Transverse colon (tissue), 4 donors: ENCODE data around the gene SMYD3. TPM values are rescaled to one million over a fixed set of nuclear protein-coding genes. Genes with fewer than 3 reads are reported as not detected.

Source experiments
- DNase-seq: peaks from one replicate; pipeline ENCODE4 v3.0.0-alpha.2; 2019
- H3K27ac ChIP-seq, 4 donors: fragments of 200-600 bp; sonication (generic); 2 replicates each; pipeline ENCODE4 v1.5.1; 2016 to 2018; ENCODE audit warnings: inconsistent platforms in 4 of 4
- H3K27me3 ChIP-seq: fragments of 200-600 bp; sonication (generic); 2 replicates; pipeline ENCODE4 v1.5.1; 2017; ENCODE audit warnings: inconsistent platforms
- H3K36me3 ChIP-seq, 4 donors: fragments of 200-600 bp; sonication (generic); 2 replicates each; pipeline ENCODE4 v1.5.1; 2017 to 2019; ENCODE audit warnings: inconsistent platforms in 4 of 4
- H3K4me1 ChIP-seq, 4 donors: fragments of 200-600 bp; sonication (generic); 2 replicates each; pipeline ENCODE4 v1.5.1; 2017 to 2020; ENCODE audit warnings: inconsistent platforms in 4 of 4
- H3K4me3 ChIP-seq, 4 donors: fragments of 200-600 bp; sonication (generic); 1 replicate in 1 of 4; 2 replicates in 3 of 4; pipeline versions ENCODE4 v1.5.1 to v1.6.1; 2017 to 2019; ENCODE audit warnings: inconsistent platforms in 4 of 4
- H3K9me3 ChIP-seq, 2 donors: fragments of 200-600 bp; sonication (generic); 2 replicates each; pipeline ENCODE4 v1.5.1; 2017 to 2019; ENCODE audit warnings: inconsistent platforms in 2 of 2
- EP300 ChIP-seq: sonication (generic); formaldehyde crosslinking; IDR thresholded peaks from one replicate; pipeline ENCODE4 v1.6.1; 2017; ENCODE audit warnings: antibody characterized with exemption, low read depth
- POLR2A ChIP-seq: fragments of 450-650 bp; IDR thresholded peaks from one replicate; pipeline ENCODE4 v1.6.1; 2016; ENCODE audit warnings: antibody characterized with exemption, mild to moderate bottlenecking, moderate library complexity
- POLR2AphosphoS5 ChIP-seq, 3 donors: sonication (generic); formaldehyde crosslinking; IDR thresholded peaks; one replicate each; pipeline ENCODE4 v1.6.1; 2016; ENCODE audit warnings: antibody characterized with exemption in 3 of 3
- WGBS, 2 donors: methylation state at CpG; one replicate each; pipeline ENCODE4 v1.1.5; 2018; ENCODE audit warnings: low coverage in 1 of 2; 5-methylcytosine and 5-hydroxymethylcytosine counted together
- in situ Hi-C, 4 donors: fragments of 200-750 bp; cut with MboI; loops; one replicate each; pipeline versions ENCODE4 v1.15.0 to v1.15.1; 2017; ENCODE audit warnings: low sequenced_read_pairs in 3 of 4, low pct_ligation_motif_present in 1 of 4, low pct_unique_long_range_greater_than_20kb in 1 of 4
- intact Hi-C: fragments of 100-400 bp; cut with DNase I; formaldehyde crosslinking; loops from one replicate; pipeline ENCODE4 v1.15.1; 2023; ENCODE audit warnings: low total_unique reads
- total RNA-seq, 4 donors: library from RNA; depleted of rRNA; stranded (reverse); fragments of >200 nt; gene quantifications; one replicate each; pipeline ENCODE4 v1.1.0, GENCODE V29; 2016
- TF ChIP-seq, protein P1 (sequence below), 5 experiments: fragments of 200-600 bp in 3 of 5; fragments of 450-650 bp in 2 of 5; sonication (generic) in 3 of 5; IDR thresholded peaks; 1 replicate in 2 of 5; 2 replicates in 3 of 5; pipeline ENCODE4 v1.5.1; 2016 to 2017; ENCODE audit warnings: antibody characterized with exemption in 5 of 5, inconsistent platforms in 3 of 5, mild to moderate bottlenecking in 2 of 5, moderate library complexity in 1 of 5

SMYD3 gene
- total RNA-seq, 4 donors from 2014 or later = 10.5 to 31.3 (median 25.8) TPM

DNA sequence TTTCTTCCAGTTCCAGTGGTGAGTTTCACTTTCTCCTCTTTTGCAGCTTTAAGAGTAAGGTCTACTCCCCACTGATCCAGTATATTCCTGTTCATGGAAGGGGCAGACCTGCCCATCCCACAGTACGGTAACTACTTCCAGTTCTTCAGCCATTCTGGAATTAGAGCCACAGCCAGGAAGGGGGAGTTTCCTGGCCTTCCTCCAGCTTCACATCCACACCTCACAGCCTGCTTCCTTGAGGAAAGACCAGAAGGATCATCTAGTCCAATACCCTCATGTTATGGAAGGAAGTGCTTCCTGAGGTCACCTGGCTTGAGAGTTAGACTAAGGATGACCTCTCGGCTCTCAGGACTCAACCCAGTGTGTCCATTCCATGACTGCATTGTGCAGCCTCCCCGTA lies 754.5 kb downstream of the SMYD3 start:
- no peak for DNase-seq
- Histone ChIP-seq H3K4me3 (no peak overlapping the region), H3K4me1 (no peaks in the 10 kb centered on the region), H3K36me3 (no peaks in the 10 kb centered on the region), H3K9me3 (peaks cover 5 to 7% of the 10 kb centered on the region in 2 donors), H3K27me3 (no peaks in the 10 kb centered on the region), H3K27ac (no peak overlapping the region)
- intact Hi-C loops (no loop called here), in situ Hi-C loops (no loop called here)
- TF ChIP-seq, protein P1, sequence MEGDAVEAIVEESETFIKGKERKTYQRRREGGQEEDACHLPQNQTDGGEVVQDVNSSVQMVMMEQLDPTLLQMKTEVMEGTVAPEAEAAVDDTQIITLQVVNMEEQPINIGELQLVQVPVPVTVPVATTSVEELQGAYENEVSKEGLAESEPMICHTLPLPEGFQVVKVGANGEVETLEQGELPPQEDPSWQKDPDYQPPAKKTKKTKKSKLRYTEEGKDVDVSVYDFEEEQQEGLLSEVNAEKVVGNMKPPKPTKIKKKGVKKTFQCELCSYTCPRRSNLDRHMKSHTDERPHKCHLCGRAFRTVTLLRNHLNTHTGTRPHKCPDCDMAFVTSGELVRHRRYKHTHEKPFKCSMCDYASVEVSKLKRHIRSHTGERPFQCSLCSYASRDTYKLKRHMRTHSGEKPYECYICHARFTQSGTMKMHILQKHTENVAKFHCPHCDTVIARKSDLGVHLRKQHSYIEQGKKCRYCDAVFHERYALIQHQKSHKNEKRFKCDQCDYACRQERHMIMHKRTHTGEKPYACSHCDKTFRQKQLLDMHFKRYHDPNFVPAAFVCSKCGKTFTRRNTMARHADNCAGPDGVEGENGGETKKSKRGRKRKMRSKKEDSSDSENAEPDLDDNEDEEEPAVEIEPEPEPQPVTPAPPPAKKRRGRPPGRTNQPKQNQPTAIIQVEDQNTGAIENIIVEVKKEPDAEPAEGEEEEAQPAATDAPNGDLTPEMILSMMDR (IDR thresholded peaks at IDR 0.05) = no peak
- no peak for TF ChIP-seq POLR2AphosphoS5 (IDR thresholded peaks at IDR 0.05)
- WGBS, 2 donors = 80% methylated on average over 3 of the region's 3 CpGs; no CpG with 5 or more reads in 1 of the 2 donors

DNA sequence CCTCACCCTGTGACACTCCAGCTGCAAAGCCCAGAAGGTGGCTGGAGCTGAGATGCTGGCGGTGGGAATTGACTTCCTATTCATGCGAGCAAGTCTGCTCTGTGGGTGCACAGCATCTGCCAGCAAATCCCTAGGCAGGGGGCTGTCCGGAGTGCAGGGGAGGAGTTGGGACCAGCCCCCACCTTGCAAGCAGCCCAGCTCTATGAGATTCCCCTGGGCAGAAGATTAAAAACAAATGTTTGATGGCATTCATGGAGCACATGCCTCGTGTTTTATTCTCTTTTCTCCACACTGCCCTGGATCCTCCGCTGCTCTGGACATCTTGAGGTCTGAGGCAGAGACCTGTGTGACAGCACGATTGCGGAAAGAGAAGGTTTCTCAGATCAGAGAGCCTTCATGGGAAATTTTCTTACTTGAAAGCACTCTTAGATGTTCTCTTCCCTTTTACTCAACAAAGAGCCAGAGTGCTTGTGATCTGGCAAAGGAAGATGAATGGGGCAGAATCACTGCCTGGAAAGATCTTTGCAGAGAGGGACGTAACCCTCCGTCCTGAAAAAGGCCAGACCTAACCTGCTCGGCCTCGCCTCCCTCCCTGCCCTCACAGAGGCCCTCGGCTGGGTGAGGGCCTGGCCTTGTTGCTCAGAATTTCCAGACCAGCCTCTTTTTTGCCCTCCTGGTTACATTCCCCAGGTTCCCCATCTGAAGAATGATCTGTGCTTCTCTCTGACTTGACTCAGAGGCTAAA lies 755.2 kb downstream of the SMYD3 start:
- no peaks in the 10 kb centered on the region for H3K4me1 ChIP-seq
- 88 to 90% methylated on average over 5 to 12 of the region's 12 CpGs for WGBS, 2 donors
- in situ Hi-C loops (no loop called here), intact Hi-C loops (no loop called here)
- no peak overlapping the region for H3K4me3 ChIP-seq
- H3K36me3 ChIP-seq = no peaks in the 10 kb centered on the region
- peaks cover 5 to 7% of the 10 kb centered on the region in 2 donors for H3K9me3 ChIP-seq
- H3K27me3 ChIP-seq = no peaks in the 10 kb centered on the region
- TF ChIP-seq EP300 = no peak
- TF ChIP-seq POLR2AphosphoS5 (IDR thresholded peaks at IDR 0.05) = no peak
- TF ChIP-seq POLR2A = no peak
- TF ChIP-seq, protein P1 (IDR thresholded peaks at IDR 0.05) = no peak
- no peak overlapping the region for H3K27ac ChIP-seq
- no peak for DNase-seq

DNA sequence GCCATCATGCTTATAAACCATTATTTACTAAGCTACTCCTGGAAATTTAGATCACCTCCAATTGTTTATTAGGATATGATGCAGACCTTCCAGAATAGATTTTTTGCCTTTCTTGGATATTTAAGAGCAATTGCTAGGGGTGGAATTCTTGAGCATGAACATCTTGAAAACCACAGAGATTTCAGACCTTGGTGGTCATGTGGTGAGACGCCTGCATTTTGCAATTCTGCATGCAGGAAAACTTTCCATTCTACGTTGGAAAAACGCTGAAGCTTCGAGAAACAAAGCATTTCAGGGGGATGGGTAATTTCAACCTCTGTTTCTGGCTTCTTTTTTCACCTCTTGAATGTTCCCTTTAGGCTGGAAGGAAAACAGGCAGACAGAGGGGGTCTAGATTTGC lies 756.0 kb downstream of the SMYD3 start:
- H3K4me3 ChIP-seq = no peak overlapping the region
- H3K27ac ChIP-seq = no peak overlapping the region
- DNase-seq = no peak
- no peaks in the 10 kb centered on the region for H3K27me3 ChIP-seq
- H3K36me3 ChIP-seq = no peaks in the 10 kb centered on the region
- WGBS, 2 donors = 64% methylated on average over 4 of the region's 4 CpGs; no CpG with 5 or more reads in 1 of the 2 donors
- TF ChIP-seq POLR2A = no peak
- TF ChIP-seq, protein P1 (IDR thresholded peaks at IDR 0.05) = no peak
- no peak for TF ChIP-seq EP300
- no peak for TF ChIP-seq POLR2AphosphoS5 (IDR thresholded peaks at IDR 0.05)
- intact Hi-C loops = no loop called here
- peaks cover 5 to 7% of the 10 kb centered on the region in 2 donors for H3K9me3 ChIP-seq
- H3K4me1 ChIP-seq = no peaks in the 10 kb centered on the region
- in situ Hi-C loops = no loop called here

DNA sequence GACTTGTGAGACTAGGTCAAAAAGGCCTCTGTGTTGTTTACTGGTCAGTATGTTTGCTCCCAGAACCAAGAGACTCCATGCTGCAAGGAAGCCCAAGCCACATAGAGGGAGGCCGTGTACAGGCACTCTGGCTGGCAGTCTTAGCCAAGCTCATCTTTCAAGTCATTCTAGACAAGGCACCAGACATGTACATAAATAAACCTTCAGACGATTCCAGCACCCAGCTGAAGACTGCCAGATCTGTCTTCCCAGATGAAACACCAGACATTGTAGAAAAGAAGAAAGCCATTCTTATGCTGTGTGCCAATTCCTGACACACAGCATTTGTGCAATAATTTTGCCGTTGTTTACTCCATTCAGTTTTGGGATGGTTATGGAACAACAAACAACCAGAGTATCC lies 756.8 kb downstream of the SMYD3 start:
- no peak for DNase-seq
- WGBS, 2 donors = 91 to 100% methylated on average over 1 to 3 of the region's 3 CpGs
- Histone ChIP-seq H3K4me1 (no peaks in the 10 kb centered on the region), H3K27me3 (no peaks in the 10 kb centered on the region), H3K36me3 (no peaks in the 10 kb centered on the region), H3K27ac (no peak overlapping the region), H3K4me3 (no peak overlapping the region), H3K9me3 (peaks cover under 1 to 1% of the 10 kb centered on the region in 2 donors)
- no peak for TF ChIP-seq POLR2AphosphoS5 (IDR thresholded peaks at IDR 0.05)
- TF ChIP-seq, protein P1 (IDR thresholded peaks at IDR 0.05) = no peak
- no peak for TF ChIP-seq EP300
- no peak for TF ChIP-seq POLR2A
- in situ Hi-C loops = no loop called here
- intact Hi-C loops = no loop called here
